HG03439 (cell line): ENCODE measurements around the gene PDE3B.
"Not testable (repeated sequence)": the region's sequence is repeated elsewhere in the genome, so short reads cannot be mapped to it uniquely, and the experiment has no call there.

Experiments
- ATAC-seq: cut with Tn5 transposase; IDR thresholded peaks from one replicate; pipeline ENCODE4 v1.9.1; 2021; ENCODE audit warnings: mild to moderate bottlenecking, moderate library complexity; ENCODE audit not compliant: unreplicated experiment

PDE3B gene

GRCh38 chr11:14793546-14793945 lies 149.9 kb downstream of the PDE3B start:
- ATAC-seq, result no peak

- not testable (repeated sequence) for ATAC-seq
Observed at GRCh38 chr11:14796028-14796427, 152.4 kb downstream of the PDE3B start.

GRCh38 chr11:14803846-14804245 lies 160.2 kb downstream of the PDE3B start:
- no peak for ATAC-seq

- no peak for ATAC-seq
Observed at GRCh38 chr11:14809466-14809865, 165.9 kb downstream of the PDE3B start.

GRCh38 chr11:14812757-14813156 lies 169.2 kb downstream of the PDE3B start:
- no peak for ATAC-seq

GRCh38 chr11:14813516-14813915 lies 169.9 kb downstream of the PDE3B start:
- ATAC-seq, result no peak

GRCh38 chr11:14818779-14819178 lies 175.2 kb downstream of the PDE3B start:
- no peak for ATAC-seq

GRCh38 chr11:14819596-14819995 lies 176.0 kb downstream of the PDE3B start:
- no peak for ATAC-seq

GRCh38 chr11:14821031-14821430 lies 177.4 kb downstream of the PDE3B start:
- ATAC-seq, result no peak

- no peak for ATAC-seq
Observed at GRCh38 chr11:14826600-14826999, 183.0 kb downstream of the PDE3B start.

- no peak for ATAC-seq
Observed at GRCh38 chr11:14835496-14836492, 192.2 kb downstream of the PDE3B start.

- ATAC-seq, result no peak
Observed at GRCh38 chr11:14842002-14842401, 198.4 kb downstream of the PDE3B start.

- ATAC-seq, result no peak
Observed at GRCh38 chr11:14852571-14853177, 209.1 kb downstream of the PDE3B start.

GRCh38 chr11:14854057-14854456 lies 210.5 kb downstream of the PDE3B start:
- no peak for ATAC-seq

GRCh38 chr11:14855890-14856289 lies 212.3 kb downstream of the PDE3B start:
- ATAC-seq, result no peak

- no peak for ATAC-seq
Observed at GRCh38 chr11:14857621-14858020, 214.0 kb downstream of the PDE3B start.

GRCh38 chr11:14858404-14858803 lies 214.8 kb downstream of the PDE3B start:
- ATAC-seq, result no peak

- ATAC-seq, result no peak
Observed at GRCh38 chr11:14860511-14860910, 216.9 kb downstream of the PDE3B start.

GRCh38 chr11:14861680-14862079 lies 218.1 kb downstream of the PDE3B start:
- no peak for ATAC-seq

- not testable (repeated sequence) for ATAC-seq
Observed at GRCh38 chr11:14863775-14864174, 220.2 kb downstream of the PDE3B start.

GRCh38 chr11:14872032-14872431 lies 228.4 kb downstream of the PDE3B start:
- ATAC-seq, result no peak

- no peak for ATAC-seq
Observed at GRCh38 chr11:14873632-14874031, 230.0 kb downstream of the PDE3B start.
